Ovary (tissue), 9 donors: ENCODE data around the gene TM4SF1. TPM values are rescaled to one million over a fixed set of nuclear protein-coding genes. Genes with fewer than 3 reads are reported as not detected.
A peak's percentile ranks its signal among the peaks of the same experiment; 100 is the strongest.
"Not testable (repeated sequence)": the region's sequence is repeated elsewhere in the genome, so short reads cannot be mapped to it uniquely, and the experiment has no call there.

Experiments used
- DNase-seq, 5 donors: peaks; one replicate each; pipeline ENCODE4 v3.0.0-alpha.2; 2019 to 2020
- H3K27ac ChIP-seq, 2 donors: fragments of 200-600 bp; one replicate each; pipeline versions ENCODE4 v1.5.1 to v1.8.0; 2019 to 2022
- H3K27me3 ChIP-seq: fragments of 200-600 bp; one replicate; pipeline ENCODE4 v1.8.0; 2022
- H3K36me3 ChIP-seq: fragments of 200-600 bp; sonication (generic); one replicate; pipeline ENCODE4 v1.5.1; 2019
- H3K4me1 ChIP-seq: one replicate; pipeline ENCODE4 v1.8.1; 2013; ENCODE audit warnings: mild to moderate bottlenecking, moderate library complexity; ENCODE audit not compliant: insufficient read depth
- H3K4me3 ChIP-seq: fragments of 200-600 bp; sonication (generic); one replicate; pipeline ENCODE4 v1.5.1; 2017
- H3K9me3 ChIP-seq, 2 donors: fragments of 200-600 bp in 1 of 2; sonication (generic) in 1 of 2; one replicate each; pipeline versions ENCODE4 v1.5.1 to v1.8.1; 2013 to 2019; ENCODE audit warnings: mild to moderate bottlenecking in 1 of 2, moderate library complexity in 1 of 2
- CTCF ChIP-seq, 3 donors: fragments of 450-650 bp in 2 of 3; fragments of 200-600 bp in 1 of 3; IDR thresholded peaks; one replicate each; pipeline versions ENCODE4 v1.5.1 to v1.8.0; 2016 to 2022; ENCODE audit warnings: antibody characterized with exemption in 3 of 3, mild to moderate bottlenecking in 1 of 3
- EP300 ChIP-seq: sonication (generic); formaldehyde crosslinking; IDR thresholded peaks from one replicate; pipeline ENCODE4 v1.6.1; 2017; ENCODE audit warnings: antibody characterized with exemption
- POLR2A ChIP-seq: fragments of 450-650 bp; IDR thresholded peaks from one replicate; pipeline ENCODE4 v1.6.1; 2017; ENCODE audit warnings: antibody characterized with exemption, mild to moderate bottlenecking, moderate library complexity
- WGBS, 3 donors: extraction: QIAGEN DNeasy Blood & Tissue Kit in 1 of 3; methylation state at CpG; one replicate each; pipeline versions ENCODE4 v1.1.5 to v1.1.7; 2013 to 2017; 5-methylcytosine and 5-hydroxymethylcytosine counted together
- intact Hi-C, 4 donors: fragments of 100-400 bp; cut with DNase I; formaldehyde crosslinking; loops; one replicate each; pipeline versions ENCODE4 v1.11.0 to v1.15.1; 2022 to 2023
- polyA plus RNA-seq, 2 donors: library from polyadenylated mRNA; stranded (reverse); fragments of 200-250 nt in 1 of 2; fragments of 350-450 nt in 1 of 2; fragmentation: Illumina TruSeq in 1 of 2; extraction: RNeasy Lipid Tissue Mini Kit (QIAGEN cat#74804) in 1 of 2; gene quantifications; one replicate each; pipeline ENCODE4 v1.2.3, GENCODE V29; 2013 to 2014
- total RNA-seq, 7 donors: library from RNA; depleted of rRNA in 2 of 7; stranded (reverse); fragments of >200 nt in 2 of 7; fragmentation: NEBNext Ultra II Directional in 3 of 7; extraction: Animal tissue kit (Norgen Biotek cat#: 25700) in 3 of 7; gene quantifications; one replicate each; pipeline versions ENCODE4 v1.1.0 to v1.2.4, GENCODE V29; 2016 to 2023
- donor health status: DM: no; HTN: no; CAD: no; lungs with moderate emphysema.
- donor health status: DM: no; HTN: no; CAD: no.
- donor health status: Bipolar disorder and iron deficiency.
- donor health status: DM: yes; HTN: yes; CAD: no.
- donor health status: DM: no; HTN: no; CAD: no.
- donor health status: DM: yes; HTN: yes; CAD: no.

TM4SF1 gene
- total and polyA plus RNA-seq, 9 donors: 35.6 to 207 (median 61.0) TPM

GRCh38 chr3:149382101-149382467 lies 4.6 kb upstream of the TM4SF1 start:
- Histone ChIP-seq H3K27me3 (no peaks in the 10 kb centered on the region), H3K9me3 (no peaks in the 10 kb centered on the region), H3K36me3 (no peaks in the 10 kb centered on the region), H3K27ac (no peak overlapping the region), H3K4me3 (no peak overlapping the region), H3K4me1 (peaks cover 4% of the 10 kb centered on the region)
- no peak for DNase-seq
- intact Hi-C loops: no loop called here
- 57 to 63% (median 61%) methylated on average over 4 of the region's 4 CpGs for WGBS, 3 donors
- TF ChIP-seq POLR2A (no peak), EP300 (no peak)

DNA sequence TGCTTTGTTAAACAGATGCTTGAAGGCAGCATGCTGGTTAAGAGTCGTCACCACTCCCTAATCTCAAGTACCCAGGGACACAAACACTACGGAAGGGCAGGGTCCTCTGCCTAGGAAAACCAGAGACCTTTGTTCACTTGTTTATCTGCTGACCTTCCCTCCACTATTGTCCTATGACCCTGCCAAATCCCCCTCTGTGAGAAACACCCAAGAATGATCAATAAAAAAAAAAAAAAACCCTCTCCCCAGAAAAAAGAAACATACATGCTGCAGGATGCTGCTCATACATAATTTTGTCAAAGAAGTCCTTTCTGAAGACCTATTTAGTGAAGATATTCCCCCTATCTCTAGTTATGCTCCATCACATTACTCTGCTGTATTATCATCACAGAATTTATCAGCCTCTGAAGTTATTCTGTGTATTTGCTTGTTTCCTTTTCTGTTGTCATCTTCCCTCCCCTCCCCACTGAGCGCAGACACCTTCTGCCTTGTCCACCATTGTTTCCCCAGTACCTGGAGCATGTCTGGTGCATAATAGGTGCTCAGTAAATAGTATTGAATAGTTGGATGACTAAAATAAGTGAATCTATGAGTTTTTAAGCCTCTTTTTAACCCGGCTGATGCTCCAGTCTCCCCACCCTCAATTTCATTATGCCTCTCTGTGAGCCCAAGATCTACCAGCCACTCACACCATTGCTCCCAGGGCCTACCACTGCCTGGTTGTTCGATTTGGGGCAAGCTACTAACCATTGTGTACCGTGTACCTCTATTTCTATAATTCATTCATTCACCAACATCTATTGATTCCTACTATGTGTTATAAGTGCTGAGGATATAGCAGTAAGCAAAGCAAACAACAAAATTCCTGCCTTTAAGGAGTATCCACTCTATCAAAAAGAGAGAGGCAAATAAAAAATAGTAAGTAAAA lies 4.0 kb upstream of the TM4SF1 start:
- Histone ChIP-seq H3K4me3 (no peak overlapping the region), H3K27me3 (no peaks in the 10 kb centered on the region), H3K27ac (no peak overlapping the region), H3K9me3 (no peaks in the 10 kb centered on the region), H3K36me3 (no peaks in the 10 kb centered on the region), H3K4me1 (peaks cover 4% of the 10 kb centered on the region)
- DNase-seq: no peak
- no peak for TF ChIP-seq POLR2A
- no peak for TF ChIP-seq EP300
- TF ChIP-seq CTCF (IDR thresholded peaks at IDR 0.05): no peak
- intact Hi-C loops: no loop called here
- 77 to 83% (median 82%) methylated on average over 6 of the region's 6 CpGs for WGBS, 3 donors

- H3K27ac ChIP-seq, intact Hi-C loops, H3K27me3 ChIP-seq, H3K9me3 ChIP-seq, H3K4me3 ChIP-seq, H3K4me1 ChIP-seq, H3K36me3 ChIP-seq, DNase-seq: not testable (repeated sequence)
- 95% methylated on average over 18 of the region's 32 CpGs; no CpG with 5 or more reads in 2 of the 3 donors for WGBS, 3 donors
These were observed 2.8 kb upstream of the TM4SF1 start for GRCh38 chr3:149380220-149380619.

DNA sequence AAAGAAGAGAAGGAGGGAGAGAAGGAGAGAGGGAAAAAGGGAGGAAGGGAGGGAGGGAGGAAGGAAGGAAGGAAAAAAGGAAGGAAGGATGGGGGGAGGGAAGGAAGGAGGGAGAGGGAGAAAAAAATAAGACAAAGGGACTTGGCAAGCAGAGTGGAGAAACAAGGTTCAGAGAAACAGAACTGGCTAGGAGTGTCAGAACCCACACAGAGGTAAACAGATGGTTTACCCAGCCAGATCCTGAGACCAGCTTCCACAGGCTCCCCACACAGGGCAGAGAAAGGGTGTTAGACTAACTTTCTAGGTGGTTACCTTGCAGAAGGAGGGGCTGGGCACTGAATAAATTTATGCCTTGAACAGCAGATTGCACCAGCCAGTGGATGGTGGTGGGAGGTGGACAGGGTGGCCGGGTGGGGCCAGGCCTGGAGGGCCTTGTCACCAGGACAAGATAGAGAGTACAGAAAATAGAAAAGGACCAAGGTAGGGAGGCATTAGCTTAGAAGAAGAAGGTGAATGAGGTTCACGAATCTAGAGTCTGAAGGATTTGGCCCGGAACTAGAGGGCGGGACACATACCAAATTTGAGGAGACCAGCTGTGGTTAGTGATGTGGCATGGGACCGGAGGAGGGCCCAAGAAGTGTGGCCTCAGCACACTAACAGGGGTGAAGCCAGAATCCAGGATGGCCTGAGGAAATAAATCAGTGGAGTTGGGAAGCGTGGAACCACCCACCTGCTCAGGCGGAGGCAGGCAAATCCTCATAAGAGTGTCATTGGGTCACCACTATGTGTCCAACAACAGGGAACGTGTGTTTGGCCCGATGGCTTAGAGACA lies 1.2 kb upstream of the TM4SF1 start:
- no peak for DNase-seq
- TF ChIP-seq EP300 (no peak), POLR2A (no peak), CTCF (IDR thresholded peaks at IDR 0.05) (no peak)
- H3K9me3 ChIP-seq: no peaks in the 10 kb centered on the region
- H3K27me3 ChIP-seq: no peaks in the 10 kb centered on the region
- no peak overlapping the region for H3K4me3 ChIP-seq
- no peaks in the 10 kb centered on the region for H3K36me3 ChIP-seq
- peak overlapping the region in 1 of 2 donors; percentile 36 for H3K27ac ChIP-seq
- peaks cover 8% of the 10 kb centered on the region for H3K4me1 ChIP-seq
- intact Hi-C loops: no loop called here
- WGBS, 3 donors: 93 to 96% (median 95%) methylated on average over 9 of the region's 9 CpGs

DNA sequence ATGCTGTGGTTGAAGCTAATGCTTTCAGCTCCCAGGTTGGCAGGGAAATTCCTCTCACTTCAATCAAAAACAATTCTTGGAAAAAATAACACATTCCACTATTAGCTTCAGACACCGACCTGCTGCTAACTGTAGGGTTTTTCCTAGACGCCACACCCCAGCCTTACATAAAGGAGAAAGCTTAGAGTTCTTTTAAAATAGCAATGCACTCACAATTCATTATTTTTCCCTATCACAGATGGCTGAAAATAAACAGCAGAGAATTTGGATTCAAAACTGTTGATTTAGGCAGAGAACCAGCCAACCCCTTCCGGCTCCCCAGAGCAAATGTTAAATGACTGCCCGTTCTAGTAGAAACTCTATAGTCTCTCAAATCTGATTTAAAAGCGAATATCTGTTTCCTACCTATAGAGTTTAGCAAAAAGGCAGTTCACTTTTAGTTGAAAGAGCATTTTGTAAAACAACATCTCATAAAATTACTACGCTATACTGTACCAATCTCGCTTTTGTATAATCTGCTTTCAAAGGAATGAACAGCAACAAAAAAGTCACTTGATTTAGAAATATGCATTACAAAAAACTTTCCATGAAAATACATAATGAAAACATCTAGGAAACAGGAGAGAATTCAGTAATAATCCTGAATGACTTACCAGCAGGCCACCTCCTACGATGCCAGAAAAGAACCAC lies 586 bp downstream of the TM4SF1 start:
- no peaks in the 10 kb centered on the region for H3K9me3 ChIP-seq
- DNase-seq: peak in 1 of 5 donors; percentile 24
- 4 to 6% (median 4%) methylated on average over 8 of the region's 8 CpGs for WGBS, 3 donors
- H3K36me3 ChIP-seq: no peaks in the 10 kb centered on the region
- peaks cover 8% of the 10 kb centered on the region for H3K4me1 ChIP-seq
- H3K4me3 ChIP-seq: peak overlapping the region; percentile 31
- intact Hi-C loops: no loop called here
- no peak for TF ChIP-seq CTCF (IDR thresholded peaks at IDR 0.05)
- TF ChIP-seq POLR2A: no peak
- TF ChIP-seq EP300: no peak
- peak overlapping the region; percentile 36 to 41 for H3K27ac ChIP-seq
- H3K27me3 ChIP-seq: no peaks in the 10 kb centered on the region
